ENCODE results near the gene FGGY.
"Not testable (repeated sequence)": the region's sequence is repeated elsewhere in the genome, so short reads cannot be mapped to it uniquely, and the experiment has no call there.

FGGY gene

GRCh38 chr1:59494145-59494833, 197.4 kb downstream of the FGGY start:
- DNase-seq = no peak

GRCh38 chr1:59496156-59496555, 199.3 kb downstream of the FGGY start:
- not testable (repeated sequence) for DNase-seq

- DNase-seq = no peak
Observed at GRCh38 chr1:59497616-59498015, 200.7 kb downstream of the FGGY start.

- no peak for DNase-seq
Observed at GRCh38 chr1:59498640-59499039, 201.7 kb downstream of the FGGY start.

GRCh38 chr1:59499273-59499942, 202.5 kb downstream of the FGGY start:
- no peak for DNase-seq

- DNase-seq = no peak
Observed at GRCh38 chr1:59499943-59500569, 203.2 kb downstream of the FGGY start.

- no peak for DNase-seq
Observed at GRCh38 chr1:59500950-59501742, 204.3 kb downstream of the FGGY start.

GRCh38 chr1:59502009-59502691, 205.3 kb downstream of the FGGY start:
- DNase-seq = no peak

GRCh38 chr1:59504276-59504675, 207.4 kb downstream of the FGGY start:
- DNase-seq = no peak

GRCh38 chr1:59505596-59506028, 208.7 kb downstream of the FGGY start:
- no peak for DNase-seq

- DNase-seq = no peak
Observed at GRCh38 chr1:59506952-59507351, 210.1 kb downstream of the FGGY start.

GRCh38 chr1:59509341-59509875, 212.5 kb downstream of the FGGY start:
- DNase-seq = no peak

GRCh38 chr1:59510249-59510648, 213.4 kb downstream of the FGGY start:
- DNase-seq = no peak

- DNase-seq = no peak
Observed at GRCh38 chr1:59511476-59512465, 214.9 kb downstream of the FGGY start.

- DNase-seq = no peak
Observed at GRCh38 chr1:59512702-59513101, 215.8 kb downstream of the FGGY start.

GRCh38 chr1:59514061-59514909, 217.4 kb downstream of the FGGY start:
- DNase-seq = no peak

- DNase-seq = no peak
Observed at GRCh38 chr1:59516881-59517280, 220.0 kb downstream of the FGGY start.

GRCh38 chr1:59520194-59520593, 223.3 kb downstream of the FGGY start:
- DNase-seq = no peak

GRCh38 chr1:59520827-59521418, 224.0 kb downstream of the FGGY start:
- no peak for DNase-seq

- DNase-seq = no peak
Observed at GRCh38 chr1:59521456-59521855, 224.6 kb downstream of the FGGY start.

Measured in effector CD8-positive, alpha-beta T cell (primary cell).